NCI-H345 treated with DMSO at 0.1 percent for 48 hours (cell line): ENCODE measurements around the gene ST6GALNAC6.

Experiments used
- DNase-seq: peaks from one replicate; lab custom pipeline; 2025; ENCODE audit not compliant: unreplicated experiment; lab: John Stamatoyannopoulos, UW

Gene ST6GALNAC6

DNA sequence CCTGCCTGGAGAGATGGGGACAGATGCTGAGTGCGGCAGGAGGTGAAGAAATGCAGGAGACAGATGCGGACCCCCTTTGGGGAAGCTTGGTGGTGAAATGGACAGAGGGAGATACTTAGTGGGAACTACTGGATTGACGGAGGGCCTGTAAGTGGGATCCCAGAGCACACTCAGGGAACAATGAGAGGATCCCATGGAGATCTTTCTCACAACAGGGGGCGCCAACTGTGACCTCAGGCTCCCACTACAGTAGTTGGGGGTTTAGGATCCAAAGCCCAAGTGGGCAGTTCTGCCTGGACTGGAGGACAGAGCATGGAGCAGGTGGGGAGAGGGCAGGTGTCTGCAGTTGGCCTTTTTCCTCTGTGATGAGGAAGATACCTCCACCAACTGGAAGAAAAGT is 34.8 kb upstream of the ST6GALNAC6 start:
- DNase-seq: no peak

DNA sequence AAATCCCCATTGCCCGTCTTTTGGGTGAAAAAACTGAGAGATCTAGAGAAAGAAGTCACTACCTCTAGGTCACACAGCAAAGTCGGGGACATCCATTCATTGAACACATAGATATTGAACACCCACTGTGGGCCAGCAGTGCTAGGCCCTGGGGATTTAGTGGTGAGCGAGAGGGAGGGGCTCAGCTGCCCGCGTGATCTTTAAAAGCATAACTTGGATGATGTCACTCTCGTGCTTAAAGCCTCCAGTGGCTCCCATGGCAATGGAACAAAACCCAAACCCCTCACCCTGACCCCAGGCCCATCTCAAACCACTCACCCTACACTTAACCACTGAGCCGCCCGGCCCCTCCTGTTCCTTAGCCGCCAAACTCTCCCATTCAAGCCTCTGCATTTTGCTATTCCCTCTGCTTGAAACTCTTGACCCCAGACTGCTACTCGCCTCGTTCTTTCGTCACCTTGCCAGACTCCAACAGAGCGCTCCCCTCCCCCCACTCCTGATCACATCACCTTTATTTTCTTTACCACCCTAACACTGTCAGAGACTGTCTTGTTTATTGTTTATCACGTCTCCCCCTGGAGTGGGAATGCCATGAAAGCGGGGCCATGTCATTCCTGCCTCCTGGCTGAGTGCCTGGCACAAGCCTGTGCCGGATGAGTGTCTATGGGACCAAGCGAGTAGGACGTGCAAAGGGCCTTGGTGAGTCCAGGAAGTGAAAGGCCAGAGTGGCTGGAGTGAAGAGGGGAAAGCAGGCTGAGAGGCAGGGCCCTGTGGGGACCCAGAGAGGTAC is 31.9 kb upstream of the ST6GALNAC6 start:
- DNase-seq: peak; percentile 40

DNA sequence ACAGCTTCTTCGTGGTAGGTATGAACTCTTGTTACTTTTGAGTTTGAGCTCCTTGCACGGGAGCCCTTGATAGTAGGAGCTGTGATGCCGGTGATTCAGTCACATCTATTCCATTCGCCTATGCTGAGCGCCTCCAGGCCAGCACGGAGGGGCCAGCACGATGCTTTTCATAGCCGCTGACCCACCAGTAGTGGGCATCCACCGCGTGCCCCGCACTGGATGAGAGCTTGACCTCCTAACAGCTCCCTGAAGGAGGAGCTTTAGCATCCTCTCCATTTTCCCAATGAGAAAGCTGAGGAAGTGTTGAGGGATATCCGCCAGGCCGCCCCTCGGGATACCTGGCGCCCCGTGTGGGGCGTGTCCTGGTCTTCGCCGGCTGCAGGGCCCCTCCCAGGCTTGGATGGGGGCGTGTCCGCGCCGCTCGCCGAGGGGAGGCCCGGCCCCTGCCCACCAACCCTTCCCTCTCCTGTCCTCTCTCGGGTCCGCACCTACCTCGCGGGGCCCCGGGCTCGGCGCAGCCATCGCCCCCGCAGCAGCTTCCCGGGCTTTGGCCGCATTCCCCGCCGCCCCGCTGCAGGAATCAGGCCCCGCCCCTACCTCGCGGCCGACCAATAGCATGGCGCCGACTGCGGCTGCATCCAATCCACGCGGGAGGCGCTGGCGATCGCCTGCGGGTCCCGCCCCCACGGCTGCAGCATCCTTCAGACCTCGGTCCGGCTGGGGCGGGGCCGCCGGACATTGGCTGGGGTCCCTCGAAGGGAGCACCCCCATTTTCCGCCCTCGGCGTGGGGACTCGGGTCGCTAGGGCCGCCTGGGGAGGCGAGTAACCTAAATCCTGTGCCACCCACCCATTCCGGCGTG is 31.1 kb upstream of the ST6GALNAC6 start, which contains the start of gene PIP5KL1:
Gene PIP5KL1 (minus strand): TSS at position 547 of the 861 bp plus-strand sequence. CDS start 25 bp downstream, at position 522.
- DNase-seq: peak; percentile 58

DNA sequence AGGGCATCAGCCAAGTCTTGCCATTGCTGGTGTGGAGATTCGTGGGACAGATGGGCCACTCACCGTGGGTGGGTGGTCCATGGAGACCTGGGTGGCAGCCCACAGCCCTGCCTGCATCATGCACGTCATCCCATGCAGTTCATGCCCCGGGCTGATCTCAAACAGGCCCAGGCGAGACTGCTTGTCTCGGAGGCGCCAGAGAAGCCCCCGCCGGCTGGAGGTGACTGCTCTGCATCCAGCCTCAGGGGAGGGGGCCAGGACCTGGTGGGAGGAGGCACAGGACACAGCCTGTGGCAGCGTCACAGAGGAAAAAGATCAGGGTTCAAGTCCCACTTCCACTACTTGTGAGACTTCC is 30.2 kb upstream of the ST6GALNAC6 start:
- DNase-seq: no peak

DNA sequence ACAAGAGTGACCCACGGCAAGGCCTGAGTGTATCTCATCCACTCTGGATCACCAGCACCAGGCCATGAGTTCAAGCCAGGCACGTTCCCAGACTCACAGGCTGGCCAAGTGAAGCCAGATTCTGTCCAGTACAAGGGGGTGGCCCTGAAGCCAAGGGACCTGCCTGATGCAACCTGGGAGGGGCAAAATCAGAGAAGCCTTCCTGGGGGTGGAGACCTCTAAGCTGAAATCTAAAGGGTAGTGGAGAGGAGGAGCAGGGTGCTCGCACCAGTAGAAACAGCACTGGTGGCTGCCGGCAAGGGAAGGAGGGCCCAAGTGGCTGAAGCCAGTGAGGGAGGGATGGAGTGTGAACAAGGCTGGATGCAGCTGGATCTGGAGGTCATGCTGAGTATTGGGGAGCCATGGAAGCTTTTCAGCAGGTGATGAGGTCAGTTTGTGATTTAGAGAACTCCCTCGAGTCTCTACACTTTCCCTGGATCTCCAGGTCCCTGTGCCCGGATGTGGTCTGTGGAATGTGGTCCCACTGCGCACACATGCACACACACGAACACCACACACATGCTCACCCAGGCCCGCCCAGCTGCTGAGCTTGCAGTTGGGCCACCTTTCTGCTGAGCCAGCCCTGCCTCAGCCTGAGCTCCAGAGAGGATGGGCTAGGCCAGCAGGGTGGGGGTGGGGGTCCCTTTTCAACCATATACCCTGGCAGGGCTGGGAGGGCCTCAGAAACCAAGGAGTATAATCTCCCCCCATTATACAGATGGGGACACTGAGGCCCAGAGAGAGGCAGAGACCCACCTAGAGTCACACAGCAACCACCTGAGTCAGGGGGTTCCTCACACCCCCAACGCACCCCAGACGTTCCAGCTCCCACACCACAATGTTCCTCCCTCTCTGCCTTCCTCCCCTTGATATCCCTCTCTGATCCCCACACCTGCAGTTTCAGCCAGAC is 29.5 kb upstream of the ST6GALNAC6 start:
- no peak for DNase-seq

DNA sequence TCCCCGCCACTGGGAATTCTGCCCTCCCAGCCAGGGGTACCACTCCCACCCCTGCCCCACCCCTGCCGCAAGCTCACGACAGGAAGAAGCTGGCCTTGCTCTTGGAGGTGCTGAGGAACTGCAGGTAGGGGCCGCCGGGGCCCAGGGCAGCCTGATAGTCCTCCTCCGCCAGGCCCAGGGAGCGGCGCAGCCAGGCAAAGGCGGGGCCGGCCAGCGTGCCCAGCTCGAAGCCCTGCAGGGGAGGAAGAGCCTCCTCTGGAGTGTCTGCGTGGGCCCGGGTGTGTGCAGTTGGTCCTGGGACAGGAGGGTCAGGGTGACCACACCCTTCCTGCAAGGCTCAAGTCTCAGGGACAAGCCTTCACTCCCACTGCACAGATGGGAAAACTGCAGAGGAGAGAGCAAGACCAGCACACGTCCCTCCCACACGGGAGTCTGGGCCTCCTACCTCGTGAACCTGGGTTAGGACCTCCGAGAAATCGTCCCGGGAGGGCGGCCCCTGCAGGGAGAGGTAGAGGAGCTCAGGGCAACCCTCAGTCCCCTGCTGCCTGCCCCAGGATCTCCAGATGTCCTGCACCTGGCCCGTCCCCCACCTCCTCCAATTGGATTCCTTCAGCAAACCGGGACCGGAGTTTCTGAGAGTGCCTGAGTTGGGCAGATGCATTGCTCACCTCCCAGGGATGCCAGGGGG is 28.7 kb upstream of the ST6GALNAC6 start:
- peak; percentile 7 for DNase-seq

DNA sequence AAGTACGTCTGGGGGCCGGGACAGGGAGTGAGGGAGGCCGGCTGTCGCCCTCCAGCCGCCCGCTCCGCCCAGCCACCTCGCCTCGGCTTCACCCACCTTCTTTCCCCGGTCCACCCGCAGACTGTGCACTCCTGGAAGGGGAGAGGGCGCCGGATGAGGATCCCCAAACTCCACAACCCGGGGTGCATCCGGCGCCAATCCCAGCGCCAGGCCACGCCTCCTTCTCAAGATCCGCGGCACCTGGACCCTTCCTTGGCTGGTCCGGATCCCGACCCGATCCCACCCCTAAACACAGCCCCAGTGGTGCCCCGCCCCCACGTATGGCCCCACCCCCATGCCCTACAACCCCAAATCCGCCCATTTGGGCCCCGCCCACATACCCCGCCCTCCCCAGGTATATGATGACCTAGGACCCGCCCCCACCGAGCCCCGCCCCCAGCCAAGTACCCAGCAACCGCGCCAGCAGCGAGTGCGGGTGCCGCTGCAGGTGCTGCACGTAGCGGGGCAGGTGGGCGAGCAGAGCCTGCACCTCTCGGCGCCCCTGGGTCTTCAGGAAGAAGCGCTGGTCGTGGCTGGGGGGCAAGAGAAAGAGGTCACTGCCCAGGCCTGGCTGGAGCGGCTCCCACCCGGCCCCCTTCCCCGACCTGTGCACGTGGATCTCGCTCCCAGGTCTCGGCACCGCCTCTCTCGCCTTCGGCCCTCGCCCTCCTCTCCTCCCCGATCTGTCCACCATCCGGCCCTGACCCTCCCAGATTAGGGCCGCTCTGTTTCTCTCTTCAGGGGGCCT is 28.0 kb upstream of the ST6GALNAC6 start:
- peak; percentile 10 for DNase-seq

DNA sequence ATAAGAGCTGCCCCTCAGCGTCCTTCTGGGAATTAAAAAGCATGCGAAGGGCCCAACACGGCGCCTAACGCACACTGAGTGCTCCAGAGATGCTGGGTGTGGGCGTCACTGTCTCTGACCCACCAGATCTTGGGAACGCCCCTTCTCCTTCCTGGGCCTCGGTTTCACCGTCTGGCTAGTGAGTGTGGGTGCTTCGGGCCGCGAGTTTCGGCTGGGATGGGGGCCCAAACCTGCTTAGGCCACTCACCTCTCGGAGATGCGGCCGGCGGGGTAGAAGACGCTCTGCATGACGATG is 27.4 kb upstream of the ST6GALNAC6 start:
- no peak for DNase-seq

DNA sequence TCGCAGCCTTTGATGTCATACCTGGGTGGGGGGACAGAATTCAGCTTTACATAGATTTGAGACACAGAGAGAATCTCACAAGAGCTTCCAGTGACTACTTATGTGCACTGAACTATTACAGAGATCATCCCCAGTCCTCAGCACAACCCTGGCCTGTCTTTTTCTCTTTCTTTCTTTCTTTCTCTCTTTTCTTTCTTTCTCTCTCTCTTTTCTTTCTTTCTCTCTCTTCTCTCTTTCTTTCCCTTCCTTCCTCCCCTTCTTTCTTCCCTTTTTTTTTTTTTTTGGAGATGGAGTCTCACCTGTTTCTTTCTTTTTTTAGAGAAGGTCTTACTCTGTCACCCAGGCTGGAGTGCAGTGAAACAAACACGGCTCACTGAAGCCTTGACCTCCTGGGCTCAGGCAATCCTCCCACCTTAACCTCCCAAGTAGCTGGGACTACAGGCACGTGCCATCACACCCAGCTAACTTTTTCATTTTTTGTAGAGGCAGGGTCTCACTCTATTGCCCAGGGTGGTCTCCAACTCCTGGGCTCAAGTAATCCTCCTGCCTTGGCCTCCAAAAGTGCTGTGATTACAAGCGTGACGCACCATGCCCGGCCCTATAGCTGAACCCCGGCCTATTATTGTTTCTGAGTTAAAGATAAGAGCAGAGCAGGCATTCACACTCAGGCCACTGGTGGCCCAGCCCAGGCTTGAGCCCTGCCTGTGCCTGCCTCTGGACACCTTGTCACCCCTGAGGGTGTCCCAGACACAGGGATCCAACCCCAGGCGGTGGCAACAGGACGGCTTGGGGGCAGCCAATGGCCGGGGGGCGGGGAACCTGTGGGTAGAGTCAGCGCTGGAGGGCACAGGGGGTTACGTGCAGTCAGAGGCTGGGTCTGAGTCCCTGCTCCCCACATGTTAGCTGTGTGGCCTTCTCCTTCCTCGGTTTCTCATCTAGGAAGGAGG is 26.8 kb upstream of the ST6GALNAC6 start:
- no peak for DNase-seq

DNA sequence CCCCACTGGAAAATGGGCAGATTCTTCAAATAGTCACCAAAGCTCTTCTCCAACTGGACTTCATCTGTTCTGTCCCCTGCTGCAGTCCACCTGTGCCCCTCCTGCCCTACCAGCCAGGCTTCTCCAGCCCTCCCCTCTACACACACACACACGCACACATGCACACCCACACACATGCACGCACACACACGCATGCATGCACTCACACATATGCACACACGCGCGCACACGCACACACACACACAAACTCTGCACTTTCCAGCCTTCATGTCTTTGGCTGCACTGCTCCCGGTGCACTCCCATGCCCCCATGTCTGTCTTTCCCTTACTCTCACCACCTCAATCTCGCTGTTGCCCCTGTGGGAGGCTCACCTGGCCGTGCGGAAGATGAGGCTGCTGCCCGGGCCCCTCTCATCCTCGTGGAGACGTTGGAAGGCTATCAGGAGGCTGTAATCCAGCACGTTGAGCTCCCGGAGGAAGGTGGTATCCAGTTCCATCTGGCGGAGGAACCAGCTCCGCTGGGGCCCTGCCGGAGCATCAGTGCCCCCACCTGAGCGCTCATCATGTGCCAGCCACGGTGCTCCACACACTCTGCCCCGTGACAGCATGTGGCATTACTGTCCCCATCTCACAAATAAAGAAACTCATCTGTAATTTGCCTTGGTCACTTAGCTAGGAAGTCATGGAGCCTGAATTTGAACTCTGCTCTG is 25.5 kb upstream of the ST6GALNAC6 start:
- no peak for DNase-seq

DNA sequence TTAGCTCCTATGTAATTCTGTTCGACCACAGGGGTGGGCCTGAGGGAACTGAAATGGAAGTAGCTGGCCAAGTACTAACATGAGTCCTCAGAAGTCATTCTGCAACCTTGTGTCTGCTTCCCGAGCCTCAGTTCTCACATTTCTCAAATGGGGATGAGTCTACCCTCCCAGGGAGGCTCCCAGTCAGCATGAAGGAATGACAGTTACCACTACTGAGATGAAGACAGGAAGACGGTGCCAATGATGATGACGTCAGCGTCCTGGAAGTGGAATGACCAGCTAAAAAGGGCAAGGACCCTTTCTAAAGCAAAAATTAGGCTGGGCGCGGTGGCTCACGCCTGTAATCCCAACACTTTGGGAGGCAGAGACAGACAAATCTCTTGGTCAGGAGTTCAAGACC is 24.4 kb upstream of the ST6GALNAC6 start:
- no peak for DNase-seq

DNA sequence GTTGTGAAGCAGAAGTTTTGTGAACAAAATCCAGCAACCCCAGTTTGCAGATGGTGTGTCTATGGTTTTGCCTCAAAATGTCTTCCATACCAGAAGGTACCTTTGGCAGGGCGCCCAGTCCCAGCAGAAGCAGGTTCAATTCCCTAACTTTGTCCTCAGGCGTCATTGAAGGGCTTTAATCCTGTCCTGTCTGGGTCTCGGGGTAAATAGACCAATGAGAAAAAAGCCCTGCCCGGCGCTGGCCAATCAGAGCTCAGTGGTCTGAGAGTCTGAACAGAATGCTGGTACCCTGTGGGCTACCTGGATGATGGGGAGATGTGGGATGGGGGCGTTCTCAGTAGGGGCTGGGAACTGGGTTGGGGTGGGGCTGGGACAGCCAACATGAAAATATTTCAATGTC is 23.6 kb upstream of the ST6GALNAC6 start:
- DNase-seq: no peak

DNA sequence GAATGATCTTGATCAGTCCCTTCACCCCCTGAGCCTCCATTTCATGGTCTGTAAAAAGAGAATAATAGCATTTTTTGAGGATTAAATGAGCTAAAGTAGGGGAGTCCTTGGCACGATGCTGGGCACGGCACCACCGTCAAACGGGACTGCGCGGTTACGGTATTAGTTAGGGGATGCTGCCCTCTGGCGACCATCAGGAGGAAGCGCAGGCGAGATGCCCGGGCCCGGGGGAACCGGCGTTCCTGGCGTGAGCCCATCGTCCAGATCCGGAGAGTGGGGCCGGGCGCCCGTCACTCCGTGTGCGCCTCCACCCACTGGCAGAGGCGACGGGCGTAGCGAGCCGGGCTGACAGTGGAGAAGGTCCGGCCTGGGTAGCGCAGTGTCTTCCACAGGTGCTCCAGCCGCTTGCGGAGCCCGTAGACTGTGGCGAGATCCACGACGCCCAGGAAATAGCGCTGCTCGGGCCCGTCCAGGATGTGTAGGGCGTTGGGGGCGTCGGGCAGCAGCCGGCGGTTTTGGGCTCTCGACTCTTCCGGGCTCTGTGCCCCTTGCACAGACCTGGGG is 22.2 kb upstream of the ST6GALNAC6 start:
- peak; percentile 26 for DNase-seq

DNA sequence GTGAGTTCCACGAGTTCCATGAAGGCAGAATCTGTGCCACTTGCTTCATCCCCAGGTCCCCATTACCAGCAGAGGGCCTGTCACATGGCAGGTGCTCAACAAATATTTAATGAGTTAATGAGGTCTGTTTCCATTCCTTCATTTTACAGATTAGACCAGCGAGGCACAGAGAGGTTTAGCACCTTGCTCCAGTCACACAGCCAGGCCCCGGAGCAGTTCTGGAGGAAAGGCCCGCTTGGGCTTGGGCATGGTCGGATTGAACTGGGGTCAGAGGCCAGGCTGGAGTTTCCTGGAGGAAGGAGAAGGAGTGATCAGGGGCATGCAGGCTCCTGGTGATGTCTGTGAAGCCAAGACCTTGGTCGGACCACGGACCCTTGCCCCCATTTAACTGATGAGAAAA is 21.4 kb upstream of the ST6GALNAC6 start:
- no peak for DNase-seq

DNA sequence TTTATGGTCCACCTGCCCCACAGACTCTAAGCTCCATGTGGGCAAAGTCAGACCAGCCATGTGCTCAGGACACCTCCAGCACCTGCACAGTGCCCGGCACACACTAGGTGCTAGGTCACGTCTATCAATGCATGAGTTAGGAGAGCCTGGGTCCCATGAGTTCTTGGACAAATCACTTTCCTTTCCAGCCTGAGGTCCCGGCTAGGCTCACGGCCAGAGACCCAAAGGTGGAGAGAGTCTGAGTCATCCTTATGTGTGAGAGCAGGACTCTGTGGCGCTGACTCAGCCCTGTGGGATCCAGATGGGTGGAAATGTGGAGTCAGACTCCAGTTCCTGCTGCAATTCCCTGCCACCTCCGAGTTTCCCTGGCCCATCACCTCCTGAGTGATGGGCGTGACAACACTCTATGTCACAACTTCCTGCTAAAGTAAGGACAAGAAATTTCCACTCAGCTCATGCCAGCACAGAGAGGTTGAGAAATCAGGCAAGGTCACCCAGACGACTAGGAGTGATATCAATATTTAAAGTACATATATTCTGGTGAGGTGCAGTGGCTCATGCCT is 19.9 kb upstream of the ST6GALNAC6 start:
- no peak for DNase-seq

DNA sequence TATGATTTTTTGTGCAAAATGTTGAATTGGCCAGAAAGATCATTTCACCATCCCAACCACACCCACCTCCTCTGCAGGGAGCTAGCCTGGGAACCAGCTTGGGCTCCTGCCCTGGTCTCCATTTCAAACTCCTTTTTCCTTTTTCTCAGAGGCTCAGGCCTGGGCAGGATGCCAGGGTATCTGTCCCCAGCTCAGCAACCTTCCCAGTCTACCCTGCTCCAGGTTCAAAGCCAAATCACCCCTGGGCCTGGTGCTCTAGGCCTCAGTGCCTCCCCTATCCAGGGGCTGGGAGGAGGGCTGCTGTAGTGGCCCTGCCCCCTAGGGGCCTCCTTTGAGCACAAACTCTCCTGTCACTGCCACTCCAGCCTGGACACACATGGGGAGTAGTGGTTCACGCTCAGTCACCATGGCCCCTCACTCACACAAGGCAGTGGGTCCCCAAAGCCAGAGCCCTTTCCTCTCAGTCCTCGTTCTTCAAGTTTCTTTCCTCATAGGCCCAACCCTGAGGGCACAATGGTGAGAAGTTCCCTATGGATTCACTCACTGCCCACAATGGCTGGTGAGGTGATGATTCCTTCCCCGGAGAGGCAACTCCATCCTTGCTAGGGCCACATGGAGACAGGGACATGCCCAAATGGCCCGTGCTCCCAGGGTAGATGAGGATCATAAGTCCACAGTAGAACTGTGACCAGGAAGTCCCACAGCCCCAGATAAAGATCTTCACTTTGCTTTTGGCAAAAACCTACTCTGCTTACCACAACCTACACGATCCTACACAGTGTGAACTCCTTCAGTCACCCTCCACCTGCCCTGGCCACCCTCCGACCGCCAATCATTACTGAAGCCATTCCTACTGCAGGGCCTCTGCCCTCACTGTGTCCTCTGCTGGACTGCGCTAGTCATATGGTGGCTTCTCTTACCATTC is 19.0 kb upstream of the ST6GALNAC6 start:
- DNase-seq: no peak
